ENCODE results near the gene KCNH6. TPM values are rescaled to one million over a fixed set of nuclear protein-coding genes. Genes with fewer than 3 reads are reported as not detected.
A peak's percentile ranks its signal among the peaks of the same experiment; 100 is the strongest.

KCNH6 gene
- total RNA-seq, 2 experiments from 2014 or later: not detected

DNA sequence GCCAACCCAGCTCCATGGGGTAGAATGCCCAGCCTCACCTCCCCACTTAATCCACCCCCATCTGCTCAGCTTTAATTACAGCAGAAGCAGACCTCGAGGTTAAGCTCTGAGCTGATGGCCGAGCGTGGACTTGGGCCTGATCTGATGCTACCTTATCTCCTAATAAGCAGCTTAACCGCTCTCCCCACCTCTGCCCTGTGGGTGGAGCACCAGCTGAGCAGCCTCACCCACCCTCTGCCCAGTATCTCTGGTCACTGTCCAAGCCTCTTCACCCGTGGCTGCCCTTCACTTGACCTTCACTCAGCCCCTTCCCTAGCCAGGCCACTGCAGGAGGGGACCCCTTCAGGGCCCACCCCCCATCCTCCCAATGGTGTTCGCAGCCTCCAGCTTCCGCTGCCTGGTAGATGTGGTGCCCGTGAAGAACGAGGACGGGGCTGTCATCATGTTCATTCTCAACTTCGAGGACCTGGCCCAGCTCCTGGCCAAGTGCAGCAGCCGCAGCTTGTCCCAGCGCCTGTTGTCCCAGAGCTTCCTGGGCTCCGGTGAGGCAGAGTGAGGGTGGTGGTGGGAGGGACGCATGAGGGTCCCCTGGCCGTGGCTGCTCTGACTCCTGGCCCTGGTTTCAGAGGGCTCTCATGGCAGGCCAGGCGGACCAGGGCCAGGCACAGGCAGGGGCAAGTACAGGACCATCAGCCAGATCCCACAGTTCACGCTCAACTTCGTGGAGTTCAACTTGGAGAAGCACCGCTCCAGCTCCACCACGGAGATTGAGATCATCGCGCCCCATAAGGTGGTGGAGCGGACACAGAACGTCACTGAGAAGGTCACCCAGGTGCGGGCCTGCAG lies 6.8 kb downstream of the KCNH6 start:
- H3K4me3 Mint-ChIP-seq: no peak overlapping the region
- ATAC-seq: no peak
- POLR2A ChIA-PET: no interaction called here
- DNase-seq: no peak
- no peaks in the 10 kb centered on the region for H3K4me1 Mint-ChIP-seq
- H3K36me3 Mint-ChIP-seq (ENCODE audit: low read depth): no peaks in the 10 kb centered on the region
- no peak overlapping the region for H3K27ac Mint-ChIP-seq
- no peaks in the 10 kb centered on the region for H3K9me3 Mint-ChIP-seq (ENCODE audit: low read depth)
- peaks cover 2% of the 10 kb centered on the region for H3K27me3 Mint-ChIP-seq
- intact Hi-C loops (cut with DNase I, micrococcal nuclease): no loop called here
- CTCF ChIA-PET: interaction anchor here (0.6 kb wide), 2 partner anchors 39 to 60 kb away, joined by 3 to 4 read pairs; no protein-coding TSS in a partner anchor

DNA sequence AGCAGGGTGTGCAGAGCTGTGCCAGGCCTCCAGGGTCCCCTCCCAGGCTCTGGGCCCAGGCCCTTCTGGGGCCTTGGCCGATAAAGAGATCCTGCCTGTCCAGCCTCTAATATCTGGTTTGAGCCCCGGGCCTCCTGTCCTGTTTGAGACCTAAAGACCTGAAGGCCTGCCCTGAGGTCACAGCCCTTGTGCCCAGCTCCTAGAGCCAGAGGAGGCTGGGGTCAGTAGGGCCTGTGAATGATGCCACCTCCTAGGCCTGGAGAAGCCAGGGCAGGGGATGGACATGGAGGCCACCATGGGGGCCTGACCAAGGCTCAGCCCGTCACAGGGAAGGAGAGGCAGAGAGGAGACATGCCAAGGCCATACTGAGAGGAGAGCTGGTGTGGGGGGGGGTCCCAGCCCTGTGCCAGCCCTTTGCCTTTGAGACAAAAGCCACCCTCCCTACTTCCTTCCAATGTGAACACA lies 7.4 kb downstream of the KCNH6 start:
- Mint-ChIP-seq H3K4me1 (no peaks in the 10 kb centered on the region), H3K27ac (no peak overlapping the region), H3K4me3 (no peak overlapping the region), H3K27me3 (peaks cover 4% of the 10 kb centered on the region), H3K9me3 (ENCODE audit: low read depth) (no peaks in the 10 kb centered on the region), H3K36me3 (ENCODE audit: low read depth) (no peaks in the 10 kb centered on the region)
- CTCF ChIA-PET: interaction anchor here (0.5 to 0.6 kb wide), 2 partner anchors 10 to 790 kb away, joined by 3 read pairs; no protein-coding TSS in a partner anchor
- POLR2A ChIA-PET: interaction anchor here (0.6 kb wide), 1 partner anchor 81 kb away, joined by 4 read pairs; no protein-coding TSS in a partner anchor
- ATAC-seq (no peak), DNase-seq (no peak)
- intact Hi-C loops (cut with DNase I, micrococcal nuclease): no loop called here

DNA sequence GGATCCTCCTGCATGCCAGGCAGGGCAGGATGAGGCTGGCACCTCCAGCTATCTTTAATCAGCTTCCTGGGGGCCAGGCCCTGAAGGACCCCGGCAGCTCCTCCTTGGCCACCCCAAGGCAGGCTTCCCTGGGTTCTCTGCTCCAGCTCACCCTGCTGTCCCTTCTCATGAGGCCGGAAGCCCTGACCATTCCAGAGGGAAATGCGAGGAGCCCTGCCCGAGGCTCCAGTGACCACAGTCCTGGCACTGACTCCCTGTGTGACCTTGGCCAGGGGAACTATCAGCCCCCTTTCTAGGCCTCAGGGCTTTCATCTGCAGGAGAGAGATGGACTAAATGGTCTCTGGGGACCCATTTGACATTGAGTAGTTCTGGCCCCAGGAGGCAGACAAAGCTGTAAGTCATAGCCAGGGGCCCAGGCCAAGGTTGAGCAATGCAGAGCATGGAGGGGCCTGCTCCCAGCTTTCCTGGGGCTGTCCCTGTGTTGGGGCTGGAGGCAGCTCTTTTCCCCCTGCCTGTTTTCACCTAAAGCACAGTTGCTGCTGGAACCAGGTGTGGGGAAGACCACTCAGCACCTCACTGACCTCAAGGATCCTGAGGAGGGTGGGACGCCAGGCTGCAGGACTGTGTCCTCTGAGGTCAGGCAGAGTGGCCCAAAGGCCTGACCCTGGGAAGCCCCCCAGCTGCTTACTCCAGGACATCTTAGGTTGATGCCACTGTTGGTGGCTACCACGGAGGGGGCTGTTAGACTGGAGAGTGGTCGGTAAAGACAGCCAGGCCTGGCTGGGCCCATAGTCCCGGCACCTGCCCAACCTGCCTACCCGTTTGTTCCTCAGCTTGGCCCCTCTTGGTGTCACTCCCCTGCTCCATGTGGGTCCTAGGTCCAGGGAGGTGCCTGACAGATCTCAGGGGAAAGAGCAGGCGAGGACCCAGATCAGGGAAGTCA lies 8.1 kb downstream of the KCNH6 start:
- POLR2A ChIA-PET: interaction anchor here (0.6 kb wide), 1 partner anchor 80 kb away, joined by 4 read pairs; no protein-coding TSS in a partner anchor
- Mint-ChIP-seq H3K4me1 (no peaks in the 10 kb centered on the region), H3K36me3 (ENCODE audit: low read depth) (no peaks in the 10 kb centered on the region), H3K4me3 (no peak overlapping the region), H3K9me3 (ENCODE audit: low read depth) (no peaks in the 10 kb centered on the region), H3K27me3 (peaks cover 3% of the 10 kb centered on the region), H3K27ac (no peak overlapping the region)
- CTCF ChIA-PET: interaction anchor here (0.5 to 0.6 kb wide), 2 partner anchors 11 to 790 kb away, joined by 3 read pairs; no protein-coding TSS in a partner anchor
- intact Hi-C loops (cut with DNase I, micrococcal nuclease): no loop called here
- ATAC-seq (no peak), DNase-seq (no peak)

DNA sequence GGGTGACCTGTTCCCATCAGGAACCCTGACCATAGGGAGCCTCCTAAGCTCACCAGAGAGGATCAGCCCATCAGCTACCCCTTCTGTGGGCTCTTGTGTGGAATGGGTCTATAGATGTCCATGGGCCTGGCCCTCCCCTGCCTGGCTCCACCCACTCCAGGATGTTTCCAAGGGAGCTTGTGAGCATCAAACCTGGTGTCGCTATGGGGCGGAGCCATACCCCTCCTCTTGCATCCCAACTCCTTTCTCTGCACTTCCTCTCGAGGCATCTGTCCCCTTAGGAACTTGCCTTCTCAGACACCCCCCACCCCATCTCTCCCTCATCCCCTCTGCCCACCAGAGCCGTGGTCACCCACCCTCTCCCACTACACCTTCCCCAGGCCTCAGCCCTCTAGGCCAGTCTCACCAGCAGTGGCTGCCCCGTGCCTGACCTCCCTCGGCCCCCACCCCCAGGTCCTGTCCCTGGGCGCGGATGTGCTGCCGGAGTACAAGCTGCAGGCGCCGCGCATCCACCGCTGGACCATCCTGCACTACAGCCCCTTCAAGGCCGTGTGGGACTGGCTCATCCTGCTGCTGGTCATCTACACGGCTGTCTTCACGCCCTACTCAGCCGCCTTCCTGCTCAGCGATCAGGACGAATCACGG lies 10.4 kb downstream of the KCNH6 start:
- intact Hi-C loops (cut with DNase I, micrococcal nuclease): no loop called here
- CTCF ChIA-PET: no interaction called here
- POLR2A ChIA-PET: no interaction called here
- Mint-ChIP-seq H3K4me3 (no peak overlapping the region), H3K27me3 (peaks cover 13% of the 10 kb centered on the region), H3K4me1 (no peaks in the 10 kb centered on the region), H3K27ac (no peak overlapping the region), H3K36me3 (ENCODE audit: low read depth) (no peaks in the 10 kb centered on the region), H3K9me3 (ENCODE audit: low read depth) (no peaks in the 10 kb centered on the region)
- no peak for DNase-seq
- no peak for ATAC-seq

DNA sequence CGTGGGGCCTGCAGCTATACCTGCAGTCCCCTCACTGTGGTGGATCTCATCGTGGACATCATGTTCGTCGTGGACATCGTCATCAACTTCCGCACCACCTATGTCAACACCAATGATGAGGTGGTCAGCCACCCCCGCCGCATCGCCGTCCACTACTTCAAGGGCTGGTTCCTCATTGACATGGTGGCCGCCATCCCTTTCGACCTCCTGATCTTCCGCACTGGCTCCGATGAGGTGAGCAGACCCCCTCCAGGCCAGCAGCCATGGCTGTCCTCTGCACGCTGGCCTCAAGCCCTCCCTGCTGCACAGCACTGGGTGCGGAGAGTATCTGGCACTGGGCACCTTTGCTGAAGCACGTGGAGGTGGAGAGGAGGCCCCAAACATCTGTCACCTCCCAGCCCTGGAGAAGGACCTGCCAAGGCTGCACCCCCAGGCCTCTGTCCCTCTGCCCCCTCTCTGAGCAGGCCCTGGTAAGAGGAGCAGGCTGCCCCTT lies 11.0 kb downstream of the KCNH6 start:
- ATAC-seq: no peak
- Mint-ChIP-seq H3K9me3 (ENCODE audit: low read depth) (no peaks in the 10 kb centered on the region), H3K36me3 (ENCODE audit: low read depth) (no peaks in the 10 kb centered on the region), H3K27ac (no peak overlapping the region), H3K4me3 (no peak overlapping the region), H3K4me1 (no peaks in the 10 kb centered on the region), H3K27me3 (peaks cover 19% of the 10 kb centered on the region)
- ChIA-PET CTCF (no interaction called here), POLR2A (no interaction called here)
- no peak for DNase-seq
- intact Hi-C loops (cut with DNase I, micrococcal nuclease): no loop called here

DNA sequence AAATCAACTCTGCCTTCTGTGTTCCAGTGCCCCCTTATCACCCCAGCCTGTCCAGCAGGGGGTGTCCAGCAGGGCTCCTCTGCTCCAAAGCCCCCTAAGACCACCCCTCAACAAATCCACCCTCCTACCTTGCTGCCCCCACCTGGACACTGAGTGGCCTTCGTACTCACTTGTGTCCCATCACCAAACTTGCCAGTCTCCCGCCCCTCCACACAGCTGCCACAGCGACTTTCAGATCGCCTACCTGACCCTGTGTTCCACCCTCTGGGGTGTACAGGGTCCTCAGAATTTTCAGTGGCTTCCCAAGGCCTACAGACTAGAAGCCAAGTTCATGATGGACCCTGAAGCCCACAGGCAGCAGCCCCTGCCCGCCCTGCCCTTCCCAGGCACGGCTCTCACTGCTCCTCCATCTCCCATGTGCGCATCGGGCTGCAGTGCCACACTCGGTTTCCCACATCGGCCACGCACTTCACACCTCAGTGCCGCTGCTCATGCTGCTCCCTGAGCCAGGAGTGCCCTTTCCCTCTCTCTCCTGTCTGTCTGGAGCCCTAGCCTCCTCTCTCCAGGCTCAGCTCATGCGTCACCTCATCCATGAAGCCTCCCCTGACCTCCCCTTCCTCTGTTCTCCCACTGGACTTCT lies 11.8 kb downstream of the KCNH6 start:
- Mint-ChIP-seq H3K27ac (no peak overlapping the region), H3K27me3 (peaks cover 26% of the 10 kb centered on the region), H3K9me3 (ENCODE audit: low read depth) (no peaks in the 10 kb centered on the region), H3K4me1 (no peaks in the 10 kb centered on the region), H3K4me3 (no peak overlapping the region), H3K36me3 (ENCODE audit: low read depth) (no peaks in the 10 kb centered on the region)
- no peak for ATAC-seq
- ChIA-PET POLR2A (no interaction called here), CTCF (interaction anchor here (0.5 to 0.6 kb wide), 2 partner anchors 67 to 83 kb away, joined by 3 read pairs; no protein-coding TSS in a partner anchor)
- no peak for DNase-seq
- intact Hi-C loops (cut with DNase I, micrococcal nuclease): no loop called here

DNA sequence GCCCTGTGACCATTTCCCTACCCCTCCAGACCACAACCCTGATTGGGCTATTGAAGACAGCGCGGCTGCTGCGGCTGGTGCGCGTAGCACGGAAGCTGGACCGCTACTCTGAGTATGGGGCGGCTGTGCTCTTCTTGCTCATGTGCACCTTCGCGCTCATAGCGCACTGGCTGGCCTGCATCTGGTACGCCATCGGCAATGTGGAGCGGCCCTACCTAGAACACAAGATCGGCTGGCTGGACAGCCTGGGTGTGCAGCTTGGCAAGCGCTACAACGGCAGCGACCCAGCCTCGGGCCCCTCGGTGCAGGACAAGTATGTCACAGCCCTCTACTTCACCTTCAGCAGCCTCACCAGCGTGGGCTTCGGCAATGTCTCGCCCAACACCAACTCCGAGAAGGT lies 12.5 kb downstream of the KCNH6 start:
- ATAC-seq: no peak
- CTCF ChIA-PET: interaction anchor here (0.6 kb wide), 1 partner anchor 82 kb away, joined by 3 read pairs; no protein-coding TSS in a partner anchor
- no peaks in the 10 kb centered on the region for H3K36me3 Mint-ChIP-seq (ENCODE audit: low read depth)
- H3K9me3 Mint-ChIP-seq (ENCODE audit: low read depth): no peaks in the 10 kb centered on the region
- H3K27ac Mint-ChIP-seq: no peak overlapping the region
- DNase-seq: no peak
- no peak overlapping the region for H3K4me3 Mint-ChIP-seq
- POLR2A ChIA-PET: no interaction called here
- intact Hi-C loops (cut with DNase I, micrococcal nuclease): no loop called here
- peaks cover 26% of the 10 kb centered on the region for H3K27me3 Mint-ChIP-seq
- H3K4me1 Mint-ChIP-seq: no peaks in the 10 kb centered on the region

DNA sequence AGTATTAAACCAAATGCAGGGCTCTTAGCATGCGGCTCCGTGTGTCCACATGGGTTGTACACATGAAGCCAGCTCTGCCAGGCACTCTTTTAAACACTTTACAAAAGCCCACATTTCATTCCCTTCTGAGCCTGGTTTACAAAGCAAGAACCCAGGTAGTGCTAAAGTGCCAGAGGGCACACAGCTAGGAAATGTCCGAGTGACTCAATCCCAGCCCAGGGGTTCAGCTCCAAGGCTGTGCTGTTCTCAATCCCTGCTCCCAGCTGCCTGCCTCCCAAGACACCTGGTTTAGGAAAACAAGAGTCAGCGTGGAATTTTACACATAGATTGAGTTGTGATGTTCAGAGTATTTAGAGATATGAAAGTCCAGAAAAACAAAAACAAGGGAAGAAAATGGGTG lies 13.8 kb downstream of the KCNH6 start:
- Mint-ChIP-seq H3K4me3 (no peak overlapping the region), H3K36me3 (ENCODE audit: low read depth) (no peaks in the 10 kb centered on the region), H3K27ac (no peak overlapping the region), H3K4me1 (no peaks in the 10 kb centered on the region), H3K27me3 (peaks cover 26% of the 10 kb centered on the region), H3K9me3 (ENCODE audit: low read depth) (no peaks in the 10 kb centered on the region)
- CTCF ChIA-PET: no interaction called here
- DNase-seq (no peak), ATAC-seq (no peak)
- POLR2A ChIA-PET: no interaction called here
- intact Hi-C loops (cut with DNase I, micrococcal nuclease): no loop called here

DNA sequence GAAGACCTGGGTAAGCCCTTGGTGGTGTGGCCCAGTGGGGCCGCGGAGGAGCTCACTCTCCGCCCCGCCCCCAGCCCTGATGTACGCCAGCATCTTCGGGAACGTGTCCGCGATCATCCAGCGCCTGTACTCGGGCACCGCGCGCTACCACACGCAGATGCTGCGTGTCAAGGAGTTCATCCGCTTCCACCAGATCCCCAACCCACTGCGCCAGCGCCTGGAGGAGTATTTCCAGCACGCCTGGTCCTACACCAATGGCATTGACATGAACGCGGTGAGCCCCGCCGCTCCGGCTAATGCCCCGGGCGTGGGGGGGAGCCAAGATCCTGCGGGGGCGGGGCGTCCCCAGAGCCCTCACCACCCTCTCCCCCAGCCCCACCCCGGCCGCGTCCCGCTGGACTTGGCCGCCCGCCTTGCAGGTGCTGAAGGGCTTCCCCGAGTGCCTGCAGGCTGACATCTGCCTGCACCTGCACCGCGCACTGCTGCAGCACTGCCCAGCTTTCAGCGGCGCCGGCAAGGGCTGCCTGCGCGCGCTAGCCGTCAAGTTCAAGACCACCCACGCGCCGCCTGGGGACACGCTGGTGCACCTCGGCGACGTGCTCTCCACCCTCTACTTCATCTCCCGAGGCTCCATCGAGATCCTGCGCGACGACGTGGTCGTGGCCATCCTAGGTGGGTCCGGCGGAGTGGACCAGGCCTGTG lies 15.0 kb downstream of the KCNH6 start:
- Mint-ChIP-seq H3K9me3 (ENCODE audit: low read depth) (no peaks in the 10 kb centered on the region), H3K4me1 (no peaks in the 10 kb centered on the region), H3K27ac (no peak overlapping the region), H3K36me3 (ENCODE audit: low read depth) (no peaks in the 10 kb centered on the region), H3K27me3 (peaks cover 26% of the 10 kb centered on the region), H3K4me3 (no peak overlapping the region)
- CTCF ChIA-PET: interaction anchor here (1.0 kb wide), 1 partner anchor 74 kb away, joined by 3 read pairs; no protein-coding TSS in a partner anchor
- POLR2A ChIA-PET: no interaction called here
- intact Hi-C loops (cut with DNase I, micrococcal nuclease): no loop called here
- ATAC-seq (peak; percentile 57), DNase-seq (peak; percentile 43)

DNA sequence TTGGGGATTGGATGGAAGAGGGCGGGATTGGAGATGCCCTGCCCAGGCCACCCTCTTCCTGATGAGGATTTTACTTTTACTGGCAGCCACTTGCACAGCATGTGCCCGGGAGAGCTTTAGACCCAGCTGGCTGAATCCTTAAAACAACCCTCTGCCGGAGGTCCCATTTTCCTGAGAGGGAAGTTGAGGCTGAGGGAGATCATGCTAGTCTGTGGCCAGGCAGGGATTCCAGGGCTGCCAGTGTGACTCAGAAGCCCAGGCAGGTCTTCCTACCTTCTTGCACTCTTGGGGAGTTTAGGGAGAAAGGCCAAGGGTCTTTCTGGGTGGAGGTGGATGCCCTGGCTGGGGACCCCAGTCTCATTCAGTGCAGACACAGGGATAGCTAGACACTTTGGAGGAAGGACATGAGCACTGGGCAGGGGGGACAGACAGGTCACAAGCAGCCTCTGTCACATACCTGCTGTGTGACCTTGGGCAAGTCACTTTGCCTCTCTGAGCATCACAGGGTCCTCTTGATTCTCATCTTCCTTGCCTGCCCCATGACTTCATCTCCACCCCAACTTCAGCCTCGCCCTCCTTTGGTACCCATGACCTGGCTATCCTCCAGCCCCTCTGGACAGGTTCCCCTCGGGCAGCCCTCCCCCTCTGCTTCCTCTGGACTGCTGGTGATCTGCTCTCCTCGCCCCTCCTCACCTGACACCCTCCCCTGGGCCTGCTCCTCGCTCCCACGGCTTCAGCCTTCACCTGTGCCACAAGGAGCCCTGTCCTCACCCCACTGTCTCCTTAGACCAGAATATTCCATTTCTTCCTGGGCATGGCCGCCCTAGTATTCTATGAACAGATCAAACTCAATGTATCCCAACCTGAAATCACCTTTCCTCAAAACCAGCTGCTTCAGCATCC lies 15.8 kb downstream of the KCNH6 start:
- Mint-ChIP-seq H3K4me3 (no peak overlapping the region), H3K27ac (no peak overlapping the region), H3K4me1 (no peaks in the 10 kb centered on the region), H3K9me3 (ENCODE audit: low read depth) (no peaks in the 10 kb centered on the region), H3K27me3 (peaks cover 26% of the 10 kb centered on the region), H3K36me3 (ENCODE audit: low read depth) (no peaks in the 10 kb centered on the region)
- ChIA-PET CTCF (no interaction called here), POLR2A (no interaction called here)
- ATAC-seq (no peak), DNase-seq (no peak)
- intact Hi-C loops (cut with DNase I, micrococcal nuclease): no loop called here
